GM10248 (cell line): Measurements from ENCODE around the gene ABI3BP.

Experiments
- CTCF ChIA-PET: fragments of 300-600 bp; sonication (Branson Sonifier 250); formaldehyde crosslinking; extraction: SDS; loops from one replicate; lab custom pipeline; 2021; ENCODE audit warnings: antibody characterized with exemption; lab: Yijun Ruan, JAX
- POLR2A ChIA-PET: fragments of 350-650 bp; sonication (Branson Sonifier 250); formaldehyde crosslinking; extraction: SDS; loops from one replicate; lab custom pipeline; 2020; ENCODE audit warnings: antibody characterized with exemption; lab: Yijun Ruan, JAX
- DNase-seq: peaks from one replicate; pipeline ENCODE4 v3.0.0; 2012; ENCODE audit errors: extremely low spot score
- CTCF ChIP-seq: IDR thresholded peaks from 2 replicates; pipeline ENCODE4 v1.5.1; 2012; ENCODE audit warnings: mild to moderate bottlenecking, low read depth; ENCODE audit errors: extremely low read depth, missing control alignments, control extremely low read depth

ABI3BP gene

GRCh38 chr3:100912976-100913545, 80.2 kb downstream of the ABI3BP start:
- DNase-seq: no peak
- ChIA-PET CTCF (interaction anchor here (1.0 to 1.4 kb wide), 2 partner anchors 8 to 34 kb away, joined by 3 to 4 read pairs; no protein-coding TSS in a partner anchor), POLR2A (no interaction called here)
- no peak for TF ChIP-seq CTCF

- ChIA-PET CTCF (interaction anchor here (1.0 kb wide), 1 partner anchor 8 kb away, joined by 3 read pairs; no protein-coding TSS in a partner anchor), POLR2A (no interaction called here)
- no peak for DNase-seq
- TF ChIP-seq CTCF: no peak
These were observed 80.7 kb downstream of the ABI3BP start for GRCh38 chr3:100912571-100912970.

GRCh38 chr3:100911956-100912355, 81.3 kb downstream of the ABI3BP start:
- TF ChIP-seq CTCF: no peak
- POLR2A ChIA-PET: no interaction called here
- CTCF ChIA-PET: interaction anchor here (1.0 kb wide), 1 partner anchor 9 kb away, joined by 3 read pairs; no protein-coding TSS in a partner anchor
- DNase-seq: no peak

- ChIA-PET CTCF (no interaction called here), POLR2A (no interaction called here)
- no peak for DNase-seq
- no peak for TF ChIP-seq CTCF
These were observed 82.2 kb downstream of the ABI3BP start for GRCh38 chr3:100910986-100911385.

GRCh38 chr3:100902572-100902971, 90.6 kb downstream of the ABI3BP start:
- ChIA-PET POLR2A (no interaction called here), CTCF (interaction anchor here (1.0 to 2.1 kb wide), 2 partner anchors 16 to 17 kb away, joined by 4 to 9 read pairs; no protein-coding TSS in a partner anchor)
- no peak for DNase-seq
- no peak for TF ChIP-seq CTCF

- ChIA-PET POLR2A (no interaction called here), CTCF (no interaction called here)
- TF ChIP-seq CTCF: no peak
- no peak for DNase-seq
These were observed 92.4 kb downstream of the ABI3BP start for GRCh38 chr3:100900671-100901335.
